Measurements from ENCODE around the gene BTBD8. TPM values are rescaled to one million over a fixed set of nuclear protein-coding genes. Genes with fewer than 3 reads are reported as not detected.

BTBD8 gene
- total RNA-seq, 4 donors from 2014 or later, result 1.4 to 6.7 (median 6.4) TPM

DNA sequence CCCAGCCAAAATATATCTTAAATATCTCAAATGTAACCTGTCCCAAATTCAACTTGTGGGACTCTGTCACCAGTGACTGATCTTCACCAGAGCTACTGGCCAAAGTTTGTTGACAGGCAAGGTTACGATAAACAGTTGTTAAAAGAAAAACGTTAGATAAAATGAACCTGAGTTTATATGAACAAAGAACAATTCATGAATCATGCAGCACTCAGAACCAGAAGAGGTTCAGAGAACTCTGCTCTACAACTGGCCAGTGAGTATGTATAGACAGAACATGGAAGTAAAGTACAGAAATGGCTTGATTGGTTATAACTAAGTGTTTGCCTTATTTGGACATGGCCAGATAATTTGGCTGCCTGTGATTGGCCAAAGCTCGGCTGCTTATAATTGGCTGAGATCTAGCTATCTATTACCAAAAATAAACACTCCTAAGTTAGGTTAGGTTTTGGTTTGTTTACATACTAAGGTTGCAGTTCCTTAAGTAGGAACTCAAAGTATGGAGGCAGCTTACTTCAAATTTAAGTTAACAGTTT is 25.5 kb downstream of the BTBD8 start:
- no peaks in the 10 kb centered on the region for H3K4me1 ChIP-seq
- no peaks in the 10 kb centered on the region for H3K27me3 ChIP-seq
- in situ Hi-C loops (cut with MboI; ENCODE audit: low pct_ligation_motif_present in 1 of 4, low pct_unique_long_range_greater_than_20kb in 1 of 4, low sequenced_read_pairs in 3 of 4) (no loop called here), intact Hi-C loops (cut with DNase I; ENCODE audit: low total_unique reads) (no loop called here)
- TF ChIP-seq EP300 (IDR thresholded peaks at IDR 0.05; ENCODE audit: low read depth) (no peak), POLR2A (IDR thresholded peaks at IDR 0.05) (no peak), POLR2AphosphoS5 (IDR thresholded peaks at IDR 0.05) (no peak)
- TF ChIP-seq, protein P1, sequence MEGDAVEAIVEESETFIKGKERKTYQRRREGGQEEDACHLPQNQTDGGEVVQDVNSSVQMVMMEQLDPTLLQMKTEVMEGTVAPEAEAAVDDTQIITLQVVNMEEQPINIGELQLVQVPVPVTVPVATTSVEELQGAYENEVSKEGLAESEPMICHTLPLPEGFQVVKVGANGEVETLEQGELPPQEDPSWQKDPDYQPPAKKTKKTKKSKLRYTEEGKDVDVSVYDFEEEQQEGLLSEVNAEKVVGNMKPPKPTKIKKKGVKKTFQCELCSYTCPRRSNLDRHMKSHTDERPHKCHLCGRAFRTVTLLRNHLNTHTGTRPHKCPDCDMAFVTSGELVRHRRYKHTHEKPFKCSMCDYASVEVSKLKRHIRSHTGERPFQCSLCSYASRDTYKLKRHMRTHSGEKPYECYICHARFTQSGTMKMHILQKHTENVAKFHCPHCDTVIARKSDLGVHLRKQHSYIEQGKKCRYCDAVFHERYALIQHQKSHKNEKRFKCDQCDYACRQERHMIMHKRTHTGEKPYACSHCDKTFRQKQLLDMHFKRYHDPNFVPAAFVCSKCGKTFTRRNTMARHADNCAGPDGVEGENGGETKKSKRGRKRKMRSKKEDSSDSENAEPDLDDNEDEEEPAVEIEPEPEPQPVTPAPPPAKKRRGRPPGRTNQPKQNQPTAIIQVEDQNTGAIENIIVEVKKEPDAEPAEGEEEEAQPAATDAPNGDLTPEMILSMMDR (IDR thresholded peaks at IDR 0.05), result no peak
- 66 to 80% methylated on average over 3 of the region's 3 CpGs for WGBS, 2 donors (ENCODE audit: low coverage in 1 of 2)
- H3K27ac ChIP-seq, result no peak overlapping the region
- no peaks in the 10 kb centered on the region for H3K9me3 ChIP-seq
- H3K36me3 ChIP-seq, result peaks cover 0 to 4% (median 0%) of the 10 kb centered on the region in 4 donors
- DNase-seq, result no peak
- H3K4me3 ChIP-seq, result no peak overlapping the region

DNA sequence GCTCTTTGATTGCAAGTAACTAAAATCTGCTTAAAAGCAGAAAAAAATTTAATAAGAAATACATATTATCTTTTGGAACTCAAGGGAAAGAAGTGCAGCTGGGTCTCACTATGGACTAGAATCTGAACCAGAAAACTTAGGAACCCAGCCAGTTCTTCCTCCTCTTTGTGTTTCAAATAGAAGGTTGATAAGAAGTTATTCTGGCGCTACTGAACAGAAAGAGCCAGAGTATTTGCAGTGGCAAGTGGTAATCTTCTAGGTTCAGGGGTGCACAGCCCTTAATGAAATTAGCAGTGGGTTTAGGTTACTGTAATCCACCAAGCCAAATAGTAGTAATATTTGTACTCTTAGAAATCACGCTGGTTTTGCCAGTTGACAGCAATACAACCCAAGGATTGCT is 28.5 kb downstream of the BTBD8 start:
- WGBS, 2 donors (ENCODE audit: low coverage in 1 of 2), result 98 to 100% methylated on average over 2 of the region's 2 CpGs
- intact Hi-C loops (cut with DNase I; ENCODE audit: low total_unique reads), result no loop called here
- no peaks in the 10 kb centered on the region for H3K9me3 ChIP-seq

DNA sequence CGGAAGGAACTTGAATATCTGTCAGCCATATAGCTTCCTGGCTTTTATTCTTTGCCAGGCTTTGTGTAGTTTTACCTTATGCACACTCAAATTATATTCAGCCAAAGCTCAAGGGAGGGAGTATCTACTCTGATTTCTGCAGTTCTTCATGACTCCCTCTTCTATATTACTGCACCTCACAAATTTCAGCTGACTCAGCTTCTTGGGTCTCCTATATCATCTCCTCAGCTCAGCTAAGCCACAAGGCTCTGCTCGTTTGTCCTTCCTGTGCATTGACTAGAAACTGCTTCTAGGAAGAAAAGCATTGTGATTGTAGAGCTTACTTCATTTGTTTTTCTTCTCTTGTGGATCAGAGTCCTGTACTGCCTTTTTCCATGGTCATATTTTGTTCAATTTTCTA is 37.4 kb downstream of the BTBD8 start:
- DNase-seq, result no peak
- TF ChIP-seq, protein P1 (IDR thresholded peaks at IDR 0.05), result no peak
- TF ChIP-seq EP300 (IDR thresholded peaks at IDR 0.05; ENCODE audit: low read depth) (no peak), POLR2A (IDR thresholded peaks at IDR 0.05) (no peak), POLR2AphosphoS5 (IDR thresholded peaks at IDR 0.05) (no peak)
- Histone ChIP-seq H3K27me3 (no peaks in the 10 kb centered on the region), H3K36me3 (no peaks in the 10 kb centered on the region), H3K4me3 (no peak overlapping the region), H3K9me3 (no peaks in the 10 kb centered on the region), H3K4me1 (no peaks in the 10 kb centered on the region), H3K27ac (no peak overlapping the region)
- intact Hi-C loops (cut with DNase I; ENCODE audit: low total_unique reads), result no loop called here
- in situ Hi-C loops (cut with MboI; ENCODE audit: low pct_ligation_motif_present in 1 of 4, low pct_unique_long_range_greater_than_20kb in 1 of 4, low sequenced_read_pairs in 3 of 4), result no loop called here
- WGBS, 2 donors (ENCODE audit: low coverage in 1 of 2), result 38 to 55% methylated on average over 1 to 2 of the region's 2 CpGs

More for the DNA sequence above, 28.5 kb downstream of the BTBD8 start:
- TF ChIP-seq, protein P1 (IDR thresholded peaks at IDR 0.05), result no peak
- no peak for TF ChIP-seq EP300 (IDR thresholded peaks at IDR 0.05; ENCODE audit: low read depth)
- no peak for TF ChIP-seq POLR2A (IDR thresholded peaks at IDR 0.05)
- no peak for TF ChIP-seq POLR2AphosphoS5 (IDR thresholded peaks at IDR 0.05)
- no peak overlapping the region for H3K27ac ChIP-seq
- in situ Hi-C loops (cut with MboI; ENCODE audit: low pct_ligation_motif_present in 1 of 4, low pct_unique_long_range_greater_than_20kb in 1 of 4, low sequenced_read_pairs in 3 of 4), result no loop called here
- no peak for DNase-seq
- H3K27me3 ChIP-seq, result no peaks in the 10 kb centered on the region
- no peak overlapping the region for H3K4me3 ChIP-seq
- H3K4me1 ChIP-seq, result no peaks in the 10 kb centered on the region
- H3K36me3 ChIP-seq, result peaks cover 0 to 4% (median 0%) of the 10 kb centered on the region in 4 donors

DNA sequence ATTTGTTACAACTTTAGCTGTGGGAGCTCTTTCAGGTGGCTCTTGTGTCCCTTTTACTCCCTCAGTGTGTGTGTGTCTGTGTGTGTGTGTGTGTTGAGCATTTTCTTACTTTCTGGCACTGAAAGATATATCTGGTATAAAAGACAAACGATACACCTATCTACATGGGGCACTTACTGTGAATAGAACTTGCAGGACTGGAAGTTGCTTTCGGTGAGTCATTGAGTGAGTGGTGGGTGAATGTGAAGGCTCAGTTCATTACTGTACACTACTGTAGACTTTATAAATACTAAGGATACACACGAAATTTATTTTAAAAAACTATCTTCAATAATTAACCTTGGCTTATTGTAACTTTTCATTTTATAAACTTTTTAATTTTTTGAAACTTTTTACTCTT is 38.7 kb downstream of the BTBD8 start:
- no peak for DNase-seq
- no peaks in the 10 kb centered on the region for H3K27me3 ChIP-seq
- intact Hi-C loops (cut with DNase I; ENCODE audit: low total_unique reads) (no loop called here), in situ Hi-C loops (cut with MboI; ENCODE audit: low pct_ligation_motif_present in 1 of 4, low pct_unique_long_range_greater_than_20kb in 1 of 4, low sequenced_read_pairs in 3 of 4) (no loop called here)
- 71 to 86% methylated on average over 3 of the region's 3 CpGs for WGBS, 2 donors (ENCODE audit: low coverage in 1 of 2)
- TF ChIP-seq, protein P1 (IDR thresholded peaks at IDR 0.05), result no peak
- no peak for TF ChIP-seq POLR2A (IDR thresholded peaks at IDR 0.05)
- no peak for TF ChIP-seq EP300 (IDR thresholded peaks at IDR 0.05; ENCODE audit: low read depth)
- no peak for TF ChIP-seq POLR2AphosphoS5 (IDR thresholded peaks at IDR 0.05)
- no peaks in the 10 kb centered on the region for H3K4me1 ChIP-seq
- no peak overlapping the region for H3K27ac ChIP-seq
- no peaks in the 10 kb centered on the region for H3K9me3 ChIP-seq
- H3K4me3 ChIP-seq, result no peak overlapping the region
- no peaks in the 10 kb centered on the region for H3K36me3 ChIP-seq

All from transverse colon (tissue), 4 donors.